HG02970 (cell line): ENCODE results near the gene PLEKHM1.
A peak's percentile ranks its signal among the peaks of the same experiment; 100 is the strongest.
"Not testable (repeated sequence)": the region's sequence is repeated elsewhere in the genome, so short reads cannot be mapped to it uniquely, and the experiment has no call there.

Source experiments
- ATAC-seq: cut with Tn5 transposase; IDR thresholded peaks from one replicate; pipeline ENCODE4 v1.9.1; 2021; ENCODE audit warnings: mild to moderate bottlenecking, moderate library complexity, moderate number of reproducible peaks; ENCODE audit not compliant: unreplicated experiment, low FRiP score

The PLEKHM1 gene

DNA sequence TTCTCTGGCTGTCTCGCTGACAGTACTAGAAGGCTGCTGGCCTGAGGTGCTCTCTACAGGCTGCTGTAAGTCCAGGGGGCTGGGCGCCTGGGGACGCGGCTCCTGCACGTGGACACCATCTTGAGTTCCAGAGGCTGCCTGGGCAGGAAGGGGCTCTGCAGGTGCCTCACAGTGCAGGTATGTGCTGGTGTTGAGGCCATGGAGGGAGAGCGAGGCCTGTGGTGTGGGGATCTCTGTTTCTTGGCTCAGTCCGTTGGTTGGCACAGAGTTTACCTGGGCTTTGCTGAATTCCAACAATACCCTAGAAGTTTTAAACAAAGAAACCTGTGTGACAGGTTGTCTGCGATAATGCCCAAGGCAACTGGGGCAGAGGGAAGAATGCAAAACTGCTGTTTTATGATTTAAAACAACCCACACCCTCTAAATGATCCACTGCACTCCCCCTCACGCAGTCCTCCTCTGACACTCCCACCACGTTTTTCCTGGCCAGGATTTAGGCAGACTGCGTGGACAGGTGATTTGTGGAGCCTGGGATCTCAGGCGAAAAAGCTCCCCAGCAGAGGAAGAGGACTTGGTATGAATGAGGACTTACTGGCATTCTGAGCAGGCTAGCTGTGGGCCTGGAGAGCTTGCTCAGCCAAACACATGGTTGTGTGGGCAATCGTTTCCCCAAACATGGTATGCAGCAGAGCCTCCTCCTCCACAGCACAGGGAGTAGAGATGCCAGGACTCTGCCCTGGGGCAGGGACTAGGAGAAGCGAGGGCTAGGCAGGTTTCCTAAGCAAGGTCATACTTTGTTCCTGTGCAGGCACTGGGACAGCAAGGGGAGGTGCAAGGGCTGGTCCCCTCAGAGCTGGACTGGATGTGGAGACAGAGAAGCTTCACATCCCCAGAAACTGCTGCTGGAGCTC lies 22.0 kb downstream of the PLEKHM1 start:
- ATAC-seq, result not testable (repeated sequence)

DNA sequence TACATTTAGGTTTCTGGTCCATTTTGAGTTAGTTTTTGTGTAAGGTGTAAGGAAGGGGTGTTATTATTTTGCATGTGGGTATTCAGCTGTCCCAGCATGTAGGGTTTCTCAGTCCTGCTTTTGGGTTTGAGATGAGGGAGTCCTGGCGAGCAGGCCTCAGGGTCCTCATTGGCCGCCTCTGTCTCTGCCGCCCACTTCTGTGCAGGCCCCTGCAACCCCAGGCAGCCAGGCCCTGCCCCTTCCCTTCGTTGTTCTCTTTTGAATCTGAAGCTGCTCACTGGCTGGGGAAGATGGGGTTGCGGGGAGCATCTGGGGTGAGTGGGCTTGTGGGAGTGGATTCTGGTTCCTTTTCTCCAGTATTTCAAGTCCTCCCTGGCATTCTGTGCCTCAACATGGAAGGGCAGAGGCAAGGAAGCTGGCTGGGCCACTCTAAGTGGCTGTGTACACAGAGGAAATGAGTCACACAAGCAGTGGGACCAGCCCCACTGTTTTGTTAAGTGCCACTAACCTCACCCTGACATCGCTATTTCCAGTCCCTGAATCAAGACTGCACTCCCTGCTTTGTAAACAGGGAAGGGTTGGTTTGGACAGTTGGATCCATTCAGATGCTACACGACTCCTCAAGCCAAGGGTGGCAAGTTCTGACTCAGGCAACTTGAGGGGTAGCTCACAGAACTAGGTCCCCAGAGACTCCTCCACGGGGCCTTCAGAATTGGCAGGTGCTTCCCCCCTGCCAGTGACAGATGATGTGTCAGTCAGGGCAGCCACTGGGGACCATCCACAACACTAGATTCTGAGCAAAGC lies 28.8 kb downstream of the PLEKHM1 start:
- ATAC-seq, result peak; percentile 81

DNA sequence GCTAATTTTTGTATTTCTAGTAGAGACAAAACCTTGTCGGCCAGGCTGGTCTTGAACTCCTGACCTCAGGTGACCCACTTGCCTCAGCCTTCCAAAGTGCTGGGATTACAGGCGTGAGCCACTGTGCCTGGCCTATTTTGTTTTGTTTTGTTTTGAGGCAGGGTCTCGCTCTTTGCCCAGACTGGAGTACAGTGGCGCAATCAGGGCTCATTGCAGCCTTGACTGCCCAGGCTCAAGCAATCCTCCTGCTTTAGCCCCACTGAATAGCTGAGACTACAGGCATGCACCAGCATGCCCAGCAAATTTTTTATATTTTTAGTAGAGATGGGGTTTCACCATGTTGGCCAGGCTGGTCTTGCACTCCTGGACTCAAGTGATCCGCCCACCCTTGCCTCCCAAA lies 30.1 kb downstream of the PLEKHM1 start:
- not testable (repeated sequence) for ATAC-seq

- ATAC-seq, result not testable (repeated sequence)
Measured at GRCh38 chr17:45454341-45454740, 36.2 kb downstream of the PLEKHM1 start.

DNA sequence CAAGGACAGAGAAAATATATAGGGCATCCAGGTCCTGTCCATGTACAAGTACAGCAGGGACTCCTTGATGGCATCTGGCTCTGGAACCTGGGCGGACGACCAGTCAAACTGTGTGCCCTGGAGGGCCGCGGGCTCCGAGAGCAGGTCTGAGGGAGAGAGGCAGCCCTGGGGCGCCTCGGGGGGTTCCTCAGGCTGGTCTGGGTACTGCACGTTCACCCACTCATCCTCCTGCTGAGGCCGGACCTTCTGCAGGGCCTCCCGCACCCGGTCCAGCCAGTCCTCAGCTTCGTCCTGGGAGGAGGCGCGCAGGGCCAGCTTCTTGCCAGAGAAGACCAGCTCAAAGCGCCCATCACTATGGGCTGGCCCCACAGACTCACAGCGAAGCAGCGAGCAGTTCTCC lies 36.8 kb downstream of the PLEKHM1 start:
- ATAC-seq, result not testable (repeated sequence)

- ATAC-seq, result not testable (repeated sequence)
Measured at GRCh38 chr17:45453225-45453534, 37.3 kb downstream of the PLEKHM1 start.

DNA sequence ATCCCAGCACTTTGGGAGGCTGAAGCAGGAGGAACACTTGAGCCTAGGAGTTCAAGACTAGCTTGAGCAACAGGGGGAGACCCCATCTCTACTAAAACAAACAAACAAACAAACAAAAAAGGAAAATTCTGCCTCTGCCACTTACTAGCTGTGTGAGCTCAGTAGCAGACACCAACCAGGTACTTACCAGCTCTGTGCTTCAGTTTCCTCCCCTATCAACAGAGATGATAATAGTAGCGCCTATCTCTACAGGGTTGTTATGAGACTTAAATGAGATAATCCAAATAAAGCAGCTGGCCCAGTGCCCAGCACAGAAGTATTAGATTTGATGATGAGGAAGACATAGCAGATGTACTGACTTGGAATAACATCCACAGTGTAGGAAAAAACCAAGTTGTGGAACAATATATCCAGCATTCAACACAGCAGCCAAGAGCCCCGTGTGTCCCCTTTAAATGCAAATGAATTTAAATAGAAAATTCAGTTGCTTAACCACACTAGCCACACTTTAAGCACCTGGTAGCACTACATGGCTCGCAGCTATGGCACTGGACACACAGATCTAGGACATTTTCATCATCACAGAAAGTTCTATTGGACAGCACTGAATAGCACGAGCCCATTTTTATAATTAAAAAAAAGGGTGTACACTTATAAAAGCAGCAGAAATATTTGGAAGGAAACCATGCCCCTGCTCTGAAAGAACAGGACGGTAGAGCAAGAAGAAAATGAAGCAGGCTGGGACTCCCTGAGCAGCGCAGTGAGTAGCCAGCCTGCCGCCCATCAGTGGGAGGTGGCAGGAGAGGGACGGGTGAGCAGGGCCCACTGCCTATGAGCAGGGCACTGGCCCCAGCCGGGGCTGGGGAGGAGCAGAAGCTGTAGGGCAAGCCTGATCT lies 37.9 kb downstream of the PLEKHM1 start:
- not testable (repeated sequence) for ATAC-seq

GRCh38 chr17:45451660-45452059 lies 38.9 kb downstream of the PLEKHM1 start:
- not testable (repeated sequence) for ATAC-seq

- ATAC-seq, result no peak
Measured at GRCh38 chr17:45451131-45451530, 39.4 kb downstream of the PLEKHM1 start.

GRCh38 chr17:45449708-45450329 lies 40.7 kb downstream of the PLEKHM1 start:
- ATAC-seq, result not testable (repeated sequence)

- not testable (repeated sequence) for ATAC-seq
Measured at GRCh38 chr17:45449260-45449659, 41.3 kb downstream of the PLEKHM1 start.

- ATAC-seq, result not testable (repeated sequence)
Measured at GRCh38 chr17:45448483-45448882, 42.0 kb downstream of the PLEKHM1 start.

- ATAC-seq, result not testable (repeated sequence)
Measured at GRCh38 chr17:45448066-45448465, 42.5 kb downstream of the PLEKHM1 start.

DNA sequence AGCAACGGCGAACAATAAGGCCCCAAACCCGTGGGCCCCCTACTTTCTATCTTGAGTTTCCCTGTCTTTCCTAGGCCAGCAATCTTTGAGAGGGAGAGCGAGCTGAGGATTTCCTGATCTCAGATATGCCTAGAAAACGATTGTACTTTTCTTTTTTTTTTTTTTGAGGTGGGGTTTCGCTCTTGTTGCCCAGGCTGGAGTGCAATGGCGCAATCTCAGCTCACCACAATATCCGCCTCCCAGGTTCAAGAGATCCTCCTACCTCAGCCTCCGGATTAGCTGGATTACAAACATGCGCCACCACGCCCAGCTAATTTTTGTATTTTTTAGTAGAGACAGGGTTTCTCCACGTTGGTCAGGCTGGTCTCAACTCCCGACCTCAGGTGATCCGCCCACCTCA lies 42.9 kb downstream of the PLEKHM1 start:
- not testable (repeated sequence) for ATAC-seq

DNA sequence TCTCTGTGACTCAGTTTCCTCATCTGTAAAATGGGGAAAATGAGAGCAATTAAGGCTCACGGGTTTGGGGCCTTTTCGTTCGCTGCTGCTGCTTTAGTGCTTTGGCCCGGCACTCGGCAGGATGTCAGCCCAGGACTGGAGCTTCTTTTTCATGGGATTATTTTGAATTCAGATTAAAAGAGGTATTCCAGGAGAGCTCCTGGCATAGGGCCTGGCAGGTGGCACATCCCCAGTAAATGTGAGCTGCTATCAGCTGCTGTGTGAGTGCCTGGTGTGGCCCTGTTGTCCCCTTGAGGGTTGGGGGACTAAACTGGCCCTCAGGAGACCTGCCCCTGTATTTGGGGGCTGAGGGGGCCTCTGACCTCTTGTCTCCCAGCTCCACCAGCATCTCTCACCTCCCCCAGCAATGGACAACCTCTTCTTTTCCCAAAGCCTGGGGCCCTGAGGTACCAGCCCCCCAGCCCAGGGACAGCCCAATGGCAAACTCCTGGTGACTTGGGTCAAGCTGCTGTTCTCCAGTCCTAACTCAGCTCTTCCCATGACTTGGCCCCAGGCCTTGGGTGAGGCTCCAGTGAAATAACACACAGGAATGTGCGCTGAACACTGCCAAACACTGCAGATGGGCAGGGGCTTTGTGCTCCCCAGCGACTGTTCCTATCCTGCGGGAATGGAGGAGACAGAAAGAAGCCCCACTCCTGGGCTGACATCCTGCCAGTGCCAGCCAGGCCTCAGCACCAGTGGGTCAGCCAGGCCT lies 43.5 kb downstream of the PLEKHM1 start:
- ATAC-seq, result not testable (repeated sequence)

DNA sequence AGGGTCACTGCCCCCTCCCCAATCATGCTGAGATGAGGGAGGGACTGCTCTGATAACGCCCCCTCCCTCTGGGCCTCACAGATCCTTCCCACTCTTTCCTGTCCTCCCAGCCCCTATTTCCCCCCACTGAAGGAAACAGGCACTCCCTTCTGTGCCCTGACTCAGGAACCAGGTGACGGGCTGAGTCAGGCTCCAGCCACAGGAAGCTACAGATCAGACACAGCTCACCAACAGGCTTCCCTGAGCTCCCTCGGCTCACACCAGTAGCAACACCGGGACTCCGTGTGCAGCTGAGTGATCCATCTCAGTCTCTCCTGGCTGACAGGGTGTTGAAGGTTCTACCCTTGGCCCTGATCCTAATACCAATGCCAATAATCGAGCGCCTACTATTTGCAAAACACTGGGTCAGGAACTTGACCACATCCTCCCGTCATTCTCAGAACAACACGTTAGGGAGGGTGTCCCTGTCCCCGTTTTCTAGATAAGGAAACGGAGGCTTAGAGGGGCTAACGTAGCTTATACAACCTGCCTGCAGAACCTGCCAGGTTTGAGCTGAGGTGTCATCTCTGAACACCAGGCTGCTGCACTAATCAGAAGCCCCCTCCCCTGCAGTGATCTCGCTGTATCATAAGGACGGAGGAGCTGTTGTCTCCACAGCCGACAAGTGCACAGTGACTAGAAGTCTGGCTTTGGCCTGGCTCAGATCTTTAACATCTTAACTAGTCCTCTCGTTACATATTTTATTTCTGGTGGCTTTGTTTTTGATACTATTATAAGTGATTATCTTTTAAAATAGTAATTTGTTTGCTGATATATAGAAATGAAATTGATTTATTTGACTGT lies 44.4 kb downstream of the PLEKHM1 start:
- not testable (repeated sequence) for ATAC-seq

DNA sequence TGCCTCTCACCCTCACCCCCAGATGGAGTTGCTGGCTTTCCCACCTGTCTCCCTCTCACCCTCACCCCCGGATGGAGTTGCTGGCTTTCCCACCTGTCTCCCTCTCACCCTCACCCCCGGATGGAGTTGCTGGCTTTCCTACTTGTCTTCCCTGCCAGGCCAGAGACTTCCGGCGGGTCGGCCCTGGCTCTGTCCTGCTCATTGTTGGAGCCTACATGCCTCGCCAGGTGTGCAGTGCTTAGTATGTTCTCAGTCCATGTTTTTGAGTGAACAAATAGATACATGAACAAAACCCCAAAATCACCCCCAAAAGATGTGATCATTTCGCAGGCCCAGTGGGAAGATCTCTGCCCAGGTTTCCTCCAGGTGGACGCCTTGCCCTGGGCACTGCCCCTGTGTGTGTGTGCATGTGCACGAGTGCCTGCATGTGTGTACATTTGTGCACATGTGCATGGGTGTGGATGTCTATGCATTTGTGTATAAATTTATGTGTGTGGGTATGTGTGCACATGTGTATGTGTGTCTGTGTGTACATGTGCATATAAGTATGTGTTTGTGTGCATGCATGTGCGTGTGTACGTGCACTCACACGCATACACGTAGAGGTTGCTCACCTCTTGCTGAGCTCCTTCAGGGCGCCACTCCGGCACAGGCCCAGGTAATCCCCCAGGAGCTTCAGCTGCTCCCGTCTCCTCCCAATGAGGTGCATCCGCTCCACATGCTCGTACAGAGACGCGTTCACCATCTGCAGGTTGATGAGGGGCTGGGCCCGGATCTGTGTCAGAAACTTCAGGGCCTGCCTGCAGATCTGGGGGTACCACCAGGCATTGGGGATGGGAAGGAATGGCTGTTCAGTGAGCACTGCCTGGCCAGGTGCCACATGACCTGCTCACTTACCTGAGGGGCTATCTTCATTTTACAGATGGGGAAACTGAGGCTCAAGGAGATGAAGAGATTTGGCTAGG lies 45.4 kb downstream of the PLEKHM1 start:
- not testable (repeated sequence) for ATAC-seq
